LNCaP clone FGC (cell line): ENCODE data around the gene EXOC4.
A peak's percentile ranks its signal among the peaks of the same experiment; 100 is the strongest.

Experiments used
- DNase-seq: peaks from one replicate; pipeline ENCODE4 v3.0.0-alpha.2; 2011; ENCODE audit warnings: low read depth
- H3K4me3 ChIP-seq: 2 replicates; pipeline ENCODE4 v1.5.1; 2011; ENCODE audit warnings: mild to moderate bottlenecking, low read depth, low read length, control low read depth
- CTCF ChIP-seq: IDR thresholded peaks from 2 replicates; pipeline ENCODE4 v1.5.1; 2012; ENCODE audit warnings: mild to moderate bottlenecking; ENCODE audit not compliant: control insufficient read depth, insufficient read depth; ENCODE audit errors: extremely low read depth

The EXOC4 gene

GRCh38 chr7:133705596-133705995, 452.7 kb downstream of the EXOC4 start:
- no peak for TF ChIP-seq CTCF
- no peak for DNase-seq
- H3K4me3 ChIP-seq, result no peak overlapping the region

- no peak for DNase-seq
- TF ChIP-seq CTCF, result no peak
- no peak overlapping the region for H3K4me3 ChIP-seq
Observed at GRCh38 chr7:133706016-133706415, 453.1 kb downstream of the EXOC4 start.

GRCh38 chr7:133709036-133709880, 456.4 kb downstream of the EXOC4 start:
- no peak for DNase-seq
- H3K4me3 ChIP-seq, result no peak overlapping the region
- TF ChIP-seq CTCF, result no peak

- no peak for DNase-seq
- TF ChIP-seq CTCF, result no peak
- no peak overlapping the region for H3K4me3 ChIP-seq
Observed at GRCh38 chr7:133712544-133712943, 459.7 kb downstream of the EXOC4 start.

GRCh38 chr7:133714654-133715053, 461.8 kb downstream of the EXOC4 start:
- no peak for TF ChIP-seq CTCF
- no peak for DNase-seq
- no peak overlapping the region for H3K4me3 ChIP-seq

- H3K4me3 ChIP-seq, result no peak overlapping the region
- TF ChIP-seq CTCF, result no peak
- DNase-seq, result no peak
Observed at GRCh38 chr7:133718131-133718530, 465.3 kb downstream of the EXOC4 start.

GRCh38 chr7:133723044-133723443, 470.2 kb downstream of the EXOC4 start:
- no peak for DNase-seq
- TF ChIP-seq CTCF, result peak; percentile 38; the same call in 1 of the 2 replicates
- no peak overlapping the region for H3K4me3 ChIP-seq
